Gastroesophageal sphincter (tissue), 3 donors: ENCODE measurements around the gene ITGB2.
A peak's percentile ranks its signal among the peaks of the same experiment; 100 is the strongest.

Source experiments
- POLR2AphosphoS5 ChIP-seq: sonication (generic); formaldehyde crosslinking; IDR thresholded peaks from one replicate; pipeline ENCODE4 v1.6.1; 2017; ENCODE audit warnings: antibody characterized with exemption
- TF ChIP-seq, protein P1 (sequence below), 4 experiments: fragments of 200-600 bp in 2 of 4; fragments of 450-650 bp in 2 of 4; sonication (generic) in 1 of 4; IDR thresholded peaks; one replicate each; pipeline ENCODE4 v1.5.1; 2017 to 2019; ENCODE audit warnings: antibody characterized with exemption in 4 of 4, mild to moderate bottlenecking in 2 of 4, moderate library complexity in 2 of 4

DNA sequence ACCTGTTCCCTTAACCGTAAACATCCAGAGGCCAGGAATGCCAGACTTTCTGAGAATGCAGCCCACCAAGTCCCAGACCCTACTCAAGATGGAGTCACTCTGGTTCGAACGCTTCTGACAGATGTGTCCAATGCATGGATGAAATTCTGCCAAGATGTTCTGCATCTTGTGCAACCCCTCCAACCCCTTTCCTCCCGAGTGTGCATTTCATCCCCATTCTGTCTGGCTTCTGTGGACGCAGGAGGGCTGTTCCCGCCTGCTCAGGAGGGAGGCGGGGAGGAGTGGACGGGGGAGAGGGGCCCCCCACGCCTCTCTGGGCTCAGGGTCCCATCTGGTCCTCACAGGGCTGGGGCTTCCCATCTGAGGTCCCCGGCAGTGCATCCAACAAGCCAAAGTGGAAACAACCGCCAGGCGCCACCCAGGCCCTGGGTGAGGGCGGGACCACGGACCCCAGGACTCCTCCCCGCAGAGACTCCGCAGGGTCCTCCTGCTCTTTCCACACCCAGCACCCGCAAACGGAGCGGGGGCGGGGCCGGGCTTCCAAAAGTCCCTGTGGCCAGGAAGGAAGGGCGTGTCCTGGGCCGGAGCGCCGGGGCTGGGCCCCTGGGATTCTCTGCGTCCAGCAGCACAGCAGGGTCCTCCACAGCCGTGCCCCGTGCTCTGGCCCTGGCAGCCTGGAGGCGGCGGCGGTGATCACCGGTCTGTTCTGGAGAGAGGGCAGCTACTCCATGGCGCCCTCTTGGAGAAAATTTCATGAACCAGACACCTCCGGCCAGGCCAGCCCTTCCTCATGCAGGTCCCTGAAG lies 75.1 kb downstream of the ITGB2 start:
- TF ChIP-seq, protein P1, sequence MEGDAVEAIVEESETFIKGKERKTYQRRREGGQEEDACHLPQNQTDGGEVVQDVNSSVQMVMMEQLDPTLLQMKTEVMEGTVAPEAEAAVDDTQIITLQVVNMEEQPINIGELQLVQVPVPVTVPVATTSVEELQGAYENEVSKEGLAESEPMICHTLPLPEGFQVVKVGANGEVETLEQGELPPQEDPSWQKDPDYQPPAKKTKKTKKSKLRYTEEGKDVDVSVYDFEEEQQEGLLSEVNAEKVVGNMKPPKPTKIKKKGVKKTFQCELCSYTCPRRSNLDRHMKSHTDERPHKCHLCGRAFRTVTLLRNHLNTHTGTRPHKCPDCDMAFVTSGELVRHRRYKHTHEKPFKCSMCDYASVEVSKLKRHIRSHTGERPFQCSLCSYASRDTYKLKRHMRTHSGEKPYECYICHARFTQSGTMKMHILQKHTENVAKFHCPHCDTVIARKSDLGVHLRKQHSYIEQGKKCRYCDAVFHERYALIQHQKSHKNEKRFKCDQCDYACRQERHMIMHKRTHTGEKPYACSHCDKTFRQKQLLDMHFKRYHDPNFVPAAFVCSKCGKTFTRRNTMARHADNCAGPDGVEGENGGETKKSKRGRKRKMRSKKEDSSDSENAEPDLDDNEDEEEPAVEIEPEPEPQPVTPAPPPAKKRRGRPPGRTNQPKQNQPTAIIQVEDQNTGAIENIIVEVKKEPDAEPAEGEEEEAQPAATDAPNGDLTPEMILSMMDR (IDR thresholded peaks at IDR 0.05) = peak in 1 of 4 experiments; percentile 55
- TF ChIP-seq POLR2AphosphoS5 = no peak
